HepG2 (cell line): Measurements from ENCODE around the gene SAXO1. TPM values are rescaled to one million over a fixed set of nuclear protein-coding genes. Genes with fewer than 3 reads are reported as not detected.

Experiments
- ATAC-seq: fragments of 200-7000 bp; cut with Tn5 transposase; 3 replicates; pipeline ENCODE4 v1.9.1; 2020; ENCODE audit warnings: mild to moderate bottlenecking, moderate library complexity
- BruUV-seq: library from RNA; stranded (reverse); fragments of 400-500 nt; replicated peaks from 2 replicates; lab custom pipeline; 2021; lab: Mats Ljungman, UMichigan
- CTCF ChIA-PET: fragments of 300-600 bp; formaldehyde crosslinking; extraction: SDS; loops from one replicate; lab custom pipeline; 2021; ENCODE audit warnings: low total read pairs, inconsistent platforms, low intra/inter-chr PET ratio; lab: Yijun Ruan, JAX
- POLR2A ChIA-PET: fragments of 350-600 bp; sonication (Branson Sonifier 250); formaldehyde crosslinking; loops from one replicate; lab custom pipeline; 2020; ENCODE audit warnings: antibody characterized with exemption, inconsistent platforms; lab: Yijun Ruan, JAX
- DNase-seq: peaks from one replicate; pipeline ENCODE4 v3.0.0-alpha.2; 2015; ENCODE audit warnings: low spot score
- FAIRE-seq: peaks from 3 replicates; lab custom pipeline; 2011; peaks lifted over from hg19 to GRCh38; lab: Jason Lieb, UNC
- H2AFZ ChIP-seq: one replicate; pipeline ENCODE4 v1.6.1; 2011; ENCODE audit warnings: low read length, inconsistent platforms
- H3K27ac ChIP-seq: fragments of 300-600 bp; 3 replicates; pipeline ENCODE4 v1.8.0; 2011; ENCODE audit warnings: mixed run types, mild to moderate bottlenecking, mixed read lengths, low read length, inconsistent platforms; ENCODE audit not compliant: insufficient read depth; ENCODE audit errors: extremely low read length
- H3K27me3 ChIP-seq, 2 experiments: fragments of 200-600 bp in 1 of 2; 2 replicates in 1 of 2; 3 replicates in 1 of 2; pipeline versions ENCODE4 v1.6.0 to v1.8.0; 2011; ENCODE audit warnings: low read length in 2 of 2, mild to moderate bottlenecking in 2 of 2, moderate library complexity in 2 of 2, inconsistent platforms in 1 of 2; ENCODE audit not compliant: insufficient read depth in 2 of 2, control insufficient read depth in 1 of 2
- H3K36me3 ChIP-seq, 2 experiments: fragments of 200-600 bp in 1 of 2; replicated peaks in 1 of 2; 2 replicates in 1 of 2; 3 replicates in 1 of 2; pipeline versions ENCODE4 v1.5.1 to v1.8.0; 2011; ENCODE audit warnings: low read length in 2 of 2, inconsistent platforms in 1 of 2; ENCODE audit not compliant: insufficient read depth in 2 of 2, control insufficient read depth in 1 of 2
- H3K4me1 ChIP-seq: 2 replicates; pipeline ENCODE4 v1.5.1; 2012; ENCODE audit warnings: low read length, inconsistent platforms; ENCODE audit not compliant: insufficient read depth
- H3K4me2 ChIP-seq: 2 replicates; pipeline ENCODE4 v1.6.0; 2011; ENCODE audit warnings: low read depth, low read length, inconsistent platforms
- H3K4me3 ChIP-seq, 3 experiments: fragments of 200-600 bp in 1 of 3; sonication (generic), shearing (Covaris generic) in 1 of 3; replicated peaks in 1 of 3; 2 replicates each; pipeline ENCODE4 v1.5.1; 2011 to 2016; ENCODE audit warnings: low read length in 3 of 3, inconsistent platforms in 2 of 3, low read depth in 2 of 3, mild to moderate bottlenecking in 2 of 3, control low read depth in 1 of 3, mixed read lengths in 1 of 3; ENCODE audit not compliant: insufficient read depth in 1 of 3
- H3K79me2 ChIP-seq: one replicate; pipeline ENCODE4 v1.6.1; 2011; ENCODE audit warnings: low read length, inconsistent platforms; ENCODE audit not compliant: insufficient read depth
- H3K9ac ChIP-seq: 2 replicates; pipeline ENCODE4 v1.6.0; 2011; ENCODE audit warnings: mild to moderate bottlenecking, low read depth, low read length, inconsistent platforms; ENCODE audit not compliant: insufficient read depth
- H3K9me3 ChIP-seq: 2 replicates; pipeline ENCODE4 v1.5.1; 2012; ENCODE audit warnings: mild to moderate bottlenecking, low read length
- H4K20me1 ChIP-seq: 2 replicates; pipeline ENCODE4 v1.6.0; 2011; ENCODE audit warnings: inconsistent platforms, mild to moderate bottlenecking, low read length, moderate library complexity; ENCODE audit not compliant: insufficient read depth
- CERS6 ChIP-seq: sonication (generic); formaldehyde crosslinking; IDR thresholded peaks from 2 replicates; pipeline ENCODE4 v1.5.0; 2020; ENCODE audit warnings: missing genetic modification reagents
- CREB1 ChIP-seq, 2 experiments: fragments of 450-650 bp in 1 of 2; IDR thresholded peaks; 2 replicates each; pipeline ENCODE4 v1.6.1; 2016 to 2017; ENCODE audit warnings: control low read depth in 1 of 2, mild to moderate bottlenecking in 1 of 2, missing compliant biosample characterization in 1 of 2, missing genetic modification characterization in 1 of 2
- EED ChIP-seq: sonication (generic); formaldehyde crosslinking; IDR thresholded peaks from 2 replicates; pipeline ENCODE4 v1.5.0; 2020; ENCODE audit warnings: mild to moderate bottlenecking, missing genetic modification reagents
- GTF3A ChIP-seq: sonication (generic); formaldehyde crosslinking; conservative IDR thresholded peaks from 2 replicates; pipeline ENCODE4 v1.4.0; 2020; ENCODE audit warnings: mild to moderate bottlenecking, missing genetic modification reagents
- KAT8 ChIP-seq: IDR thresholded peaks from 2 replicates; pipeline ENCODE4 v1.6.1; 2016; ENCODE audit warnings: missing genetic modification reagents, missing compliant biosample characterization
- KDM5B ChIP-seq: sonication (generic); formaldehyde crosslinking; IDR thresholded peaks from 2 replicates; pipeline ENCODE4 v1.4.0; 2020; ENCODE audit warnings: missing genetic modification reagents, mild to moderate bottlenecking, borderline replicate concordance
- MAF1 ChIP-seq: sonication (generic); formaldehyde crosslinking; IDR thresholded peaks from 2 replicates; pipeline ENCODE4 v1.5.0; 2020; ENCODE audit warnings: missing genetic modification reagents, borderline replicate concordance
- NFE2 ChIP-seq: sonication (generic); formaldehyde crosslinking; IDR thresholded peaks from 2 replicates; pipeline ENCODE4 v1.4.0; 2020; ENCODE audit warnings: missing genetic modification reagents
- PAX8 ChIP-seq: sonication (generic); formaldehyde crosslinking; IDR thresholded peaks from 2 replicates; pipeline ENCODE4 v1.8.0; 2022; ENCODE audit warnings: mild to moderate bottlenecking, missing genetic modification reagents, borderline replicate concordance
- SIN3B ChIP-seq: fragments of 150-350 bp; IDR thresholded peaks from 2 replicates; pipeline ENCODE4 v1.6.1; 2014; ENCODE audit warnings: low read length
- SPEN ChIP-seq: sonication (generic); formaldehyde crosslinking; IDR thresholded peaks from 2 replicates; pipeline ENCODE4 v1.5.1; 2020; ENCODE audit warnings: low read depth, mild to moderate bottlenecking, missing genetic modification reagents
- YEATS2 ChIP-seq: sonication (generic); formaldehyde crosslinking; IDR thresholded peaks from 2 replicates; pipeline ENCODE4 v1.4.0; 2020; ENCODE audit warnings: missing genetic modification reagents, borderline replicate concordance
- YY1 ChIP-seq: IDR thresholded peaks from 2 replicates; pipeline ENCODE4 v1.6.1; 2011; ENCODE audit warnings: low read length, low read depth, moderate library complexity, mild to moderate bottlenecking; ENCODE audit not compliant: insufficient read depth, insufficient replicate concordance
- ZFP41 ChIP-seq: sonication (generic); formaldehyde crosslinking; IDR thresholded peaks from 2 replicates; pipeline ENCODE4 v1.4.0; 2020; ENCODE audit warnings: mild to moderate bottlenecking, missing genetic modification reagents, borderline replicate concordance
- ZNF556 ChIP-seq: sonication (generic); formaldehyde crosslinking; IDR thresholded peaks from 2 replicates; pipeline ENCODE4 v1.4.0; 2020; ENCODE audit warnings: mild to moderate bottlenecking, missing genetic modification reagents, borderline replicate concordance
- ZSCAN29 ChIP-seq: sonication (generic); formaldehyde crosslinking; conservative IDR thresholded peaks from 2 replicates; pipeline ENCODE4 v1.4.0; 2020; ENCODE audit warnings: mild to moderate bottlenecking, missing genetic modification reagents
- WGBS: methylation state at CpG from one replicate; pipeline ENCODE4 v1.1.6; 2017; ENCODE audit warnings: low lambda C conversion rate; 5-methylcytosine and 5-hydroxymethylcytosine counted together
- in situ Hi-C: cut with HindIII; loops from 2 replicates; pipeline ENCODE4 v1.10.0; 2017; ENCODE audit warnings: low pct_unique_long_range_greater_than_20kb; ENCODE audit not compliant: extremely low pct_ligation_motif_present
- intact Hi-C: fragments of 100-400 bp; cut with micrococcal nuclease; formaldehyde crosslinking; loops from one replicate; pipeline ENCODE4 v1.10.0; 2022; ENCODE audit not compliant: unreplicated experiment
- polyA plus RNA-seq, 8 experiments: library from polyadenylated mRNA; depleted of rRNA in 3 of 8; stranded (reverse) in 7 of 8; unstranded in 1 of 8; fragments of >200 nt; fragmentation: Illumina TruSeq in 4 of 8; extraction: Trizol in 4 of 8; gene quantifications; 2 replicates each; pipeline versions ENCODE4 v1.2.1 to v1.2.3, GENCODE V29; 2011 to 2016; ENCODE audit warnings: low read depth in 4 of 8, missing spikeins in 1 of 8, mixed read lengths in 1 of 8; ENCODE audit not compliant: insufficient read depth in 1 of 8
- total RNA-seq, 5 experiments: library from RNA; depleted of rRNA; stranded (reverse); fragments of >200 nt; fragmentation: Illumina TruSeq; extraction: Trizol; gene quantifications; 2 replicates each; pipeline ENCODE4 v1.2.3, GENCODE V29; 2016; ENCODE audit warnings: low read depth in 1 of 5
- TF ChIP-seq, protein P1 (sequence below): IDR thresholded peaks from 2 replicates; pipeline ENCODE4 v1.6.1; 2016; ENCODE audit warnings: missing compliant biosample characterization, missing genetic modification reagents, borderline replicate concordance
- TF ChIP-seq, protein P2 (sequence below): fragments of 450-650 bp; IDR thresholded peaks from 2 replicates; pipeline ENCODE4 v1.6.1; 2017

SAXO1 gene
- total and polyA plus RNA-seq, 2 of the 13 experiments (the other 11 are each of a cell fraction or from before 2014, with no cell fraction given), result not detected

DNA sequence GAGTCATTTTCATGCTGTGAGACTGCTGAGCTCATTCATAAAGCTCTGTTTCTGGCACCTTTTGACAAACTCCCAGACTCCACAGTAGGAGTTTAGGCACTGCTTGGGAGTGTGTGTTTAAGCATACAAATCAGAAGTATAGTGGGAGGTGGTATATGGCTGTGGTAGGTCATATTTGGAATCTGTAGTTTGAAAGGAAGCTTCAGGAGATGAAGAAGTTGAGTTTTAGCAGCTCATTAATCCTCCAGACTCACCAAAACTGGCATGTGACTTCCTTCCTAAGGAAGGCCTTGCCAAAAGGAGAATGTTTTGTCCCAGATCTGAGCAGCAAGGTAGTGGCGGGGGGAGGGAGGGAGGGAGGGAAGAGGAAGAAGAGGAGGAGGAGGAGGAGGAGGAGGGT is 52.8 kb downstream of the SAXO1 start:
- CTCF ChIA-PET, result no interaction called here
- no peaks in the 10 kb centered on the region; the same call in 1 of the 2 replicates for H3K4me1 ChIP-seq
- H4K20me1 ChIP-seq, result no peaks in the 10 kb centered on the region
- in situ Hi-C loops, result no loop called here
- DNase-seq, result no peak
- H3K27me3 ChIP-seq, result no peaks in the 10 kb centered on the region; a peak in 1 of 5 replicates
- no peak overlapping the region for H3K4me2 ChIP-seq
- FAIRE-seq, result no peak
- intact Hi-C loops, result no loop called here
- no TSS peak for BruUV-seq
- H3K9ac ChIP-seq, result no peak overlapping the region
- TF ChIP-seq PAX8 (no peak), MAF1 (CRISPR knock-in tag) (no peak), CREB1 (IDR thresholded peaks at IDR 0.05) (no peak), CREB1 (CRISPR knock-in tag; IDR thresholded peaks at IDR 0.05) (no peak), YY1 (no peak), SIN3B (no peak), GTF3A (no peak), KDM5B (CRISPR knock-in tag) (no peak), YEATS2 (CRISPR knock-in tag) (no peak), ZSCAN29 (CRISPR knock-in tag) (no peak), NFE2 (CRISPR knock-in tag) (no peak), EED (no peak), ZFP41 (no peak), KAT8 (CRISPR knock-in tag) (no peak), SPEN (CRISPR knock-in tag) (no peak), ZNF556 (CRISPR knock-in tag) (no peak), CERS6 (CRISPR knock-in tag) (no peak)
- TF ChIP-seq, protein P1, sequence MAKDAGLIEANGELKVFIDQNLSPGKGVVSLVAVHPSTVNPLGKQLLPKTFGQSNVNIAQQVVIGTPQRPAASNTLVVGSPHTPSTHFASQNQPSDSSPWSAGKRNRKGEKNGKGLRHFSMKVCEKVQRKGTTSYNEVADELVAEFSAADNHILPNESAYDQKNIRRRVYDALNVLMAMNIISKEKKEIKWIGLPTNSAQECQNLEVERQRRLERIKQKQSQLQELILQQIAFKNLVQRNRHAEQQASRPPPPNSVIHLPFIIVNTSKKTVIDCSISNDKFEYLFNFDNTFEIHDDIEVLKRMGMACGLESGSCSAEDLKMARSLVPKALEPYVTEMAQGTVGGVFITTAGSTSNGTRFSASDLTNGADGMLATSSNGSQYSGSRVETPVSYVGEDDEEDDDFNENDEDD, result no peak
- TF ChIP-seq, protein P2, sequence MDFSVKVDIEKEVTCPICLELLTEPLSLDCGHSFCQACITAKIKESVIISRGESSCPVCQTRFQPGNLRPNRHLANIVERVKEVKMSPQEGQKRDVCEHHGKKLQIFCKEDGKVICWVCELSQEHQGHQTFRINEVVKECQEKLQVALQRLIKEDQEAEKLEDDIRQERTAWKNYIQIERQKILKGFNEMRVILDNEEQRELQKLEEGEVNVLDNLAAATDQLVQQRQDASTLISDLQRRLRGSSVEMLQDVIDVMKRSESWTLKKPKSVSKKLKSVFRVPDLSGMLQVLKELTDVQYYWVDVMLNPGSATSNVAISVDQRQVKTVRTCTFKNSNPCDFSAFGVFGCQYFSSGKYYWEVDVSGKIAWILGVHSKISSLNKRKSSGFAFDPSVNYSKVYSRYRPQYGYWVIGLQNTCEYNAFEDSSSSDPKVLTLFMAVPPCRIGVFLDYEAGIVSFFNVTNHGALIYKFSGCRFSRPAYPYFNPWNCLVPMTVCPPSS, result no peak
- TF ChIP-seq, all 625 proteins: peak for 0
- POLR2A ChIA-PET, result no interaction called here
- H3K79me2 ChIP-seq, result no peaks in the 10 kb centered on the region
- no peak for ATAC-seq
- H3K4me3 ChIP-seq, result no peak overlapping the region
- no peak overlapping the region for H3K27ac ChIP-seq
- no peaks in the 10 kb centered on the region for H3K36me3 ChIP-seq
- no peak overlapping the region for H2AFZ ChIP-seq
- no peaks in the 10 kb centered on the region for H3K9me3 ChIP-seq
- WGBS, result 0% methylated on average over 1 of the region's 1 CpG
